Stimulated activated CD8-positive, alpha-beta memory T cell treated with anti-CD3 and anti-CD28 coated beads, Interleukin-12 subunit alpha, Interleukin-12 subunit beta, amount 100 ng/mL, for 4 hours (primary cell): Measurements from ENCODE around the gene PPP1CB.
A peak's percentile ranks its signal among the peaks of the same experiment; 100 is the strongest.
"Not testable (repeated sequence)": the region's sequence is repeated elsewhere in the genome, so short reads cannot be mapped to it uniquely, and the experiment has no call there.

Experiments used
- DNase-seq: peaks from one replicate; pipeline ENCODE4 v3.0.0-alpha.2; 2020; ENCODE audit warnings: low read depth

PPP1CB gene

GRCh38 chr2:28778392-28778791, 26.8 kb downstream of the PPP1CB start:
- no peak for DNase-seq

GRCh38 chr2:28779001-28779400, 27.4 kb downstream of the PPP1CB start:
- DNase-seq: no peak

GRCh38 chr2:28780496-28780895, 28.9 kb downstream of the PPP1CB start:
- no peak for DNase-seq

- no peak for DNase-seq
Measured at GRCh38 chr2:28782423-28782822, 30.8 kb downstream of the PPP1CB start.

GRCh38 chr2:28784570-28784969, 32.9 kb downstream of the PPP1CB start:
- not testable (repeated sequence) for DNase-seq

GRCh38 chr2:28796620-28797019, 45.0 kb downstream of the PPP1CB start:
- no peak for DNase-seq

GRCh38 chr2:28801726-28802125, 50.1 kb downstream of the PPP1CB start:
- DNase-seq: no peak

GRCh38 chr2:28802975-28803429, 51.4 kb downstream of the PPP1CB start:
- no peak for DNase-seq

GRCh38 chr2:28809927-28810326, 58.3 kb downstream of the PPP1CB start:
- no peak for DNase-seq

GRCh38 chr2:28810384-28811285, 59.0 kb downstream of the PPP1CB start, which contains the start of gene SPDYA:
TSS of gene SPDYA (plus strand) at chr2:28810834. CDS start at chr2:28816015, 5,181 bp downstream.
- peak; percentile 70 for DNase-seq

GRCh38 chr2:28818053-28818452, 66.4 kb downstream of the PPP1CB start:
- no peak for DNase-seq

- no peak for DNase-seq
Measured at GRCh38 chr2:28821295-28821958, 69.8 kb downstream of the PPP1CB start.

GRCh38 chr2:28822036-28822435, 70.4 kb downstream of the PPP1CB start:
- no peak for DNase-seq

GRCh38 chr2:28824207-28824606, 72.6 kb downstream of the PPP1CB start:
- DNase-seq: no peak

GRCh38 chr2:28824870-28825269, 73.2 kb downstream of the PPP1CB start:
- DNase-seq: no peak

- DNase-seq: no peak
Measured at GRCh38 chr2:28828382-28828781, 76.8 kb downstream of the PPP1CB start.

GRCh38 chr2:28833740-28834470, 82.3 kb downstream of the PPP1CB start:
- DNase-seq: no peak

GRCh38 chr2:28835781-28836180, 84.2 kb downstream of the PPP1CB start:
- no peak for DNase-seq

GRCh38 chr2:28838971-28839370, 87.3 kb downstream of the PPP1CB start:
- no peak for DNase-seq

- DNase-seq: no peak
Measured at GRCh38 chr2:28842042-28842441, 90.4 kb downstream of the PPP1CB start.
